A549 (cell line): ENCODE results near the gene OGA.

Source experiments
- CTCF ChIP-seq: fragments of >200 bp; sonication (Bioruptor Twin); formaldehyde crosslinking; IDR thresholded peaks from 3 replicates; pipeline ENCODE4 v1.5.1; 2016
- KDM1A ChIP-seq: fragments of 200-600 bp; sonication (generic); IDR thresholded peaks from 2 replicates; pipeline ENCODE4 v1.6.1; 2016; ENCODE audit warnings: low read depth, mild to moderate bottlenecking
- NFE2L2 ChIP-seq: fragments of 150-350 bp; conservative IDR thresholded peaks from 2 replicates; pipeline ENCODE4 v1.6.1; 2014; ENCODE audit warnings: low read length
- PHF8 ChIP-seq: fragments of 200-600 bp; sonication (generic); IDR thresholded peaks from 2 replicates; pipeline ENCODE4 v1.6.1; 2016; ENCODE audit warnings: low read depth, mild to moderate bottlenecking, antibody characterized with exemption, moderate library complexity, borderline replicate concordance
- POLR2A ChIP-seq: IDR thresholded peaks from 2 replicates; pipeline ENCODE4 v1.6.1; 2012; ENCODE audit warnings: mild to moderate bottlenecking, low read length
- RAD21 ChIP-seq, 2 experiments: fragments of >200 bp in 1 of 2; sonication (Bioruptor Twin) in 1 of 2; formaldehyde crosslinking in 1 of 2; IDR thresholded peaks in 1 of 2; conservative IDR thresholded peaks in 1 of 2; 2 replicates in 1 of 2; 3 replicates in 1 of 2; pipeline ENCODE4 v1.6.1; 2012 to 2018; ENCODE audit warnings: inconsistent platforms in 1 of 2
- RFX5 ChIP-seq: fragments of 450-650 bp; IDR thresholded peaks from 2 replicates; pipeline ENCODE4 v1.7.1; 2014; ENCODE audit warnings: antibody characterized with exemption, mild to moderate bottlenecking, moderate library complexity
- USF2 ChIP-seq: fragments of 450-650 bp; IDR thresholded peaks from 2 replicates; pipeline ENCODE4 v1.6.1; 2014; ENCODE audit warnings: antibody characterized with exemption

GRCh38 chr10:101777619-101778145, 40.6 kb downstream of the OGA start:
- no peak for TF ChIP-seq RAD21 (conservative IDR thresholded peaks at IDR 0.05 in 1 of 2, IDR thresholded peaks at IDR 0.05 in 1 of 2)
- no peak for TF ChIP-seq PHF8
- TF ChIP-seq POLR2A = no peak
- no peak for TF ChIP-seq RFX5
- no peak for TF ChIP-seq USF2
- TF ChIP-seq KDM1A = no peak
- TF ChIP-seq CTCF = no peak
- TF ChIP-seq NFE2L2 = no peak
